ENCODE measurements around the gene DCX. TPM values are rescaled to one million over a fixed set of nuclear protein-coding genes. Genes with fewer than 3 reads are reported as not detected.

Gene DCX
- polyA plus RNA-seq, 1 donor: 5.4 TPM

- Histone ChIP-seq H3K9me3 (ENCODE audit: control insufficient read depth, low read depth, low read length) (no peaks in the 10 kb centered on the region), H3K4me1 (ENCODE audit: control insufficient read depth, insufficient read depth, low read length) (no peaks in the 10 kb centered on the region), H3K4me3 (ENCODE audit: low read length) (no peak overlapping the region), H3K27me3 (ENCODE audit: control insufficient read depth, insufficient read depth, low read length) (no peaks in the 10 kb centered on the region), H3K36me3 (ENCODE audit: control insufficient read depth, insufficient read depth, low read length) (no peaks in the 10 kb centered on the region), H3K27ac (ENCODE audit: low read length) (no peak overlapping the region)
- WGBS (ENCODE audit: insufficient coverage, low lambda C conversion rate): no CpG with 5 or more reads among the region's 2 CpGs
- no peak for DNase-seq
Measured at GRCh38 chrX:111268506-111268905, 143.5 kb downstream of the DCX start.

GRCh38 chrX:111265486-111265885, 146.5 kb downstream of the DCX start:
- no CpG with 5 or more reads among the region's 2 CpGs for WGBS (ENCODE audit: insufficient coverage, low lambda C conversion rate)
- Histone ChIP-seq H3K9me3 (ENCODE audit: control insufficient read depth, low read depth, low read length) (no peaks in the 10 kb centered on the region), H3K4me3 (ENCODE audit: low read length) (no peak overlapping the region)

GRCh38 chrX:111264385-111264784, 147.6 kb downstream of the DCX start:
- DNase-seq: no peak
- Histone ChIP-seq H3K27ac (ENCODE audit: low read length) (no peak overlapping the region), H3K4me1 (ENCODE audit: control insufficient read depth, insufficient read depth, low read length) (no peaks in the 10 kb centered on the region), H3K27me3 (ENCODE audit: control insufficient read depth, insufficient read depth, low read length) (no peaks in the 10 kb centered on the region), H3K9me3 (ENCODE audit: control insufficient read depth, low read depth, low read length) (no peaks in the 10 kb centered on the region), H3K36me3 (ENCODE audit: control insufficient read depth, insufficient read depth, low read length) (no peaks in the 10 kb centered on the region), H3K4me3 (ENCODE audit: low read length) (no peak overlapping the region)
- no CpG with 5 or more reads among the region's 2 CpGs for WGBS (ENCODE audit: insufficient coverage, low lambda C conversion rate)

More at GRCh38 chrX:111265486-111265885, 146.5 kb downstream of the DCX start:
- Histone ChIP-seq H3K36me3 (ENCODE audit: control insufficient read depth, insufficient read depth, low read length) (no peaks in the 10 kb centered on the region), H3K27ac (ENCODE audit: low read length) (no peak overlapping the region), H3K27me3 (ENCODE audit: control insufficient read depth, insufficient read depth, low read length) (no peaks in the 10 kb centered on the region), H3K4me1 (ENCODE audit: control insufficient read depth, insufficient read depth, low read length) (no peaks in the 10 kb centered on the region)
- DNase-seq: no peak

GRCh38 chrX:111262086-111262485, 149.9 kb downstream of the DCX start:
- Histone ChIP-seq H3K27me3 (ENCODE audit: control insufficient read depth, insufficient read depth, low read length) (no peaks in the 10 kb centered on the region), H3K27ac (ENCODE audit: low read length) (no peak overlapping the region), H3K9me3 (ENCODE audit: control insufficient read depth, low read depth, low read length) (no peaks in the 10 kb centered on the region), H3K4me1 (ENCODE audit: control insufficient read depth, insufficient read depth, low read length) (no peaks in the 10 kb centered on the region), H3K4me3 (ENCODE audit: low read length) (no peak overlapping the region), H3K36me3 (ENCODE audit: control insufficient read depth, insufficient read depth, low read length) (no peaks in the 10 kb centered on the region)
- no peak for DNase-seq
- WGBS (ENCODE audit: insufficient coverage, low lambda C conversion rate): no CpG with 5 or more reads among the region's 3 CpGs

GRCh38 chrX:111260451-111260850, 151.5 kb downstream of the DCX start:
- H3K9me3 ChIP-seq (ENCODE audit: control insufficient read depth, low read depth, low read length): no peaks in the 10 kb centered on the region
- H3K4me3 ChIP-seq (ENCODE audit: low read length): no peak overlapping the region
- no peaks in the 10 kb centered on the region for H3K36me3 ChIP-seq (ENCODE audit: control insufficient read depth, insufficient read depth, low read length)
- H3K27me3 ChIP-seq (ENCODE audit: control insufficient read depth, insufficient read depth, low read length): no peaks in the 10 kb centered on the region
- no peak for DNase-seq
- WGBS (ENCODE audit: insufficient coverage, low lambda C conversion rate): no CpG with 5 or more reads among the region's 3 CpGs
- H3K4me1 ChIP-seq (ENCODE audit: control insufficient read depth, insufficient read depth, low read length): no peaks in the 10 kb centered on the region
- no peak overlapping the region for H3K27ac ChIP-seq (ENCODE audit: low read length)

- WGBS (ENCODE audit: insufficient coverage, low lambda C conversion rate): no CpG with 5 or more reads among the region's 3 CpGs
- Histone ChIP-seq H3K4me1 (ENCODE audit: control insufficient read depth, insufficient read depth, low read length) (no peaks in the 10 kb centered on the region), H3K9me3 (ENCODE audit: control insufficient read depth, low read depth, low read length) (no peaks in the 10 kb centered on the region), H3K36me3 (ENCODE audit: control insufficient read depth, insufficient read depth, low read length) (no peaks in the 10 kb centered on the region), H3K27me3 (ENCODE audit: control insufficient read depth, insufficient read depth, low read length) (no peaks in the 10 kb centered on the region), H3K4me3 (ENCODE audit: low read length) (no peak overlapping the region), H3K27ac (ENCODE audit: low read length) (no peak overlapping the region)
- DNase-seq: no peak
Measured at GRCh38 chrX:111259559-111259958, 152.4 kb downstream of the DCX start.

- WGBS (ENCODE audit: insufficient coverage, low lambda C conversion rate): no CpG with 5 or more reads among the region's 3 CpGs
- no peaks in the 10 kb centered on the region for H3K36me3 ChIP-seq (ENCODE audit: control insufficient read depth, insufficient read depth, low read length)
- H3K27me3 ChIP-seq (ENCODE audit: control insufficient read depth, insufficient read depth, low read length): no peaks in the 10 kb centered on the region
- H3K9me3 ChIP-seq (ENCODE audit: control insufficient read depth, low read depth, low read length): no peaks in the 10 kb centered on the region
- no peak overlapping the region for H3K4me3 ChIP-seq (ENCODE audit: low read length)
- no peaks in the 10 kb centered on the region for H3K4me1 ChIP-seq (ENCODE audit: control insufficient read depth, insufficient read depth, low read length)
- no peak for DNase-seq
- H3K27ac ChIP-seq (ENCODE audit: low read length): no peak overlapping the region
Measured at GRCh38 chrX:111257733-111258132, 154.3 kb downstream of the DCX start.

- no peak for DNase-seq
- Histone ChIP-seq H3K4me1 (ENCODE audit: control insufficient read depth, insufficient read depth, low read length) (no peaks in the 10 kb centered on the region), H3K9me3 (ENCODE audit: control insufficient read depth, low read depth, low read length) (no peaks in the 10 kb centered on the region), H3K27me3 (ENCODE audit: control insufficient read depth, insufficient read depth, low read length) (no peaks in the 10 kb centered on the region), H3K36me3 (ENCODE audit: control insufficient read depth, insufficient read depth, low read length) (no peaks in the 10 kb centered on the region), H3K4me3 (ENCODE audit: low read length) (no peak overlapping the region), H3K27ac (ENCODE audit: low read length) (no peak overlapping the region)
- WGBS (ENCODE audit: insufficient coverage, low lambda C conversion rate): no CpG with 5 or more reads among the region's 7 CpGs
Measured at GRCh38 chrX:111254896-111255693, 156.9 kb downstream of the DCX start.

- Histone ChIP-seq H3K27me3 (ENCODE audit: control insufficient read depth, insufficient read depth, low read length) (no peaks in the 10 kb centered on the region), H3K36me3 (ENCODE audit: control insufficient read depth, insufficient read depth, low read length) (no peaks in the 10 kb centered on the region), H3K4me3 (ENCODE audit: low read length) (no peak overlapping the region), H3K27ac (ENCODE audit: low read length) (no peak overlapping the region), H3K4me1 (ENCODE audit: control insufficient read depth, insufficient read depth, low read length) (no peaks in the 10 kb centered on the region), H3K9me3 (ENCODE audit: control insufficient read depth, low read depth, low read length) (no peaks in the 10 kb centered on the region)
- no CpG with 5 or more reads among the region's 2 CpGs for WGBS (ENCODE audit: insufficient coverage, low lambda C conversion rate)
- DNase-seq: no peak
Measured at GRCh38 chrX:111244235-111244750, 167.7 kb downstream of the DCX start.
